Measurements from ENCODE around the gene CD63. TPM values are rescaled to one million over a fixed set of nuclear protein-coding genes. Genes with fewer than 3 reads are reported as not detected.

Gene CD63
- total and polyA plus RNA-seq, 2 experiments from 2014 or later: 1,401 to 2,624 TPM

DNA sequence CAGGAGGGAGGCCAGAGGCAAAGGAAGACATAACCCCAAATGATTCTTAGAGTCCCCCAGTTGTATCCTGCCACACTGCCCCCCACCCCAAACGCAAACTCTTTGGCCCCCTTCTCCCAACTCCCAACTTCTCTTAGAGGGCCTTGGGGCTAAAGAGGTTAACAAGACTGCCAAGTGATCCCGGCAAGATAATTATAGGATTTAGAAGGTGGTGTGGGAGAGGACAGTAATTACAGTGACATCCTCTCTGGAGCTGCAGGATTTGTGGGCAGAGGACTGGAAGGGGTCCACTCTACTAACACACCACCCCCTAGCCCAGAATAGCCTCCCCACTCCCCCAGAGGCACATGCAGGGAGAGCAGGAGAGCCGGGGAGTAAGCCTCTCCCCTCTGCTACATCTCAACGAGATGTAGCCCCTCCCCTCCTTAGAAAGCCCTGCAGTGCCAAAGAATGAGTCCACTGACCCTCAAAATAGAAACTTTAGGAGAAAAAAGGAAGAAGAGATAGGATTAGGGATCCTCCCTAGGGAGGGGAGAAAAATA, 8.8 kb upstream of the CD63 start:
- WGBS (ENCODE audit: low lambda C conversion rate, missing lambda C conversion rate): 11% methylated on average over 3 of the region's 4 CpGs
- Histone ChIP-seq H3K9me3 (ENCODE audit: low read depth) (no peaks in the 10 kb centered on the region), H3K79me2 (peaks cover 4% of the 10 kb centered on the region), H3K4me3 (no peak overlapping the region), H3K36me3 (replicated peaks; ENCODE audit: insufficient read depth, low read depth) (no peaks in the 10 kb centered on the region), H4K20me1 (ENCODE audit: insufficient read depth, poor library complexity, severe bottlenecking) (no peaks in the 10 kb centered on the region), H3K27ac (peak overlapping the region; percentile 82), H2AFZ (peak overlapping the region; percentile 66), H3K9me2 (replicated peaks; ENCODE audit: insufficient read depth) (no peaks in the 10 kb centered on the region), H3K27me3 (no peaks in the 10 kb centered on the region), H3K4me1 (ENCODE audit: insufficient read depth) (peaks cover 10% of the 10 kb centered on the region), H3K4me2 (peak overlapping the region; percentile 81)
- TF ChIP-seq EZH2phosphoT487 (IDR thresholded peaks at IDR 0.05; ENCODE audit: low read depth, severe bottlenecking, unreplicated experiment) (no peak), EZH2 (IDR thresholded peaks at IDR 0.05; ENCODE audit: borderline replicate concordance) (no peak)
- TF ChIP-seq, protein P1, sequence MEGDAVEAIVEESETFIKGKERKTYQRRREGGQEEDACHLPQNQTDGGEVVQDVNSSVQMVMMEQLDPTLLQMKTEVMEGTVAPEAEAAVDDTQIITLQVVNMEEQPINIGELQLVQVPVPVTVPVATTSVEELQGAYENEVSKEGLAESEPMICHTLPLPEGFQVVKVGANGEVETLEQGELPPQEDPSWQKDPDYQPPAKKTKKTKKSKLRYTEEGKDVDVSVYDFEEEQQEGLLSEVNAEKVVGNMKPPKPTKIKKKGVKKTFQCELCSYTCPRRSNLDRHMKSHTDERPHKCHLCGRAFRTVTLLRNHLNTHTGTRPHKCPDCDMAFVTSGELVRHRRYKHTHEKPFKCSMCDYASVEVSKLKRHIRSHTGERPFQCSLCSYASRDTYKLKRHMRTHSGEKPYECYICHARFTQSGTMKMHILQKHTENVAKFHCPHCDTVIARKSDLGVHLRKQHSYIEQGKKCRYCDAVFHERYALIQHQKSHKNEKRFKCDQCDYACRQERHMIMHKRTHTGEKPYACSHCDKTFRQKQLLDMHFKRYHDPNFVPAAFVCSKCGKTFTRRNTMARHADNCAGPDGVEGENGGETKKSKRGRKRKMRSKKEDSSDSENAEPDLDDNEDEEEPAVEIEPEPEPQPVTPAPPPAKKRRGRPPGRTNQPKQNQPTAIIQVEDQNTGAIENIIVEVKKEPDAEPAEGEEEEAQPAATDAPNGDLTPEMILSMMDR (IDR thresholded peaks at IDR 0.05; ENCODE audit: poor library complexity): no peak
- peak; percentile 32 for DNase-seq (ENCODE audit: low spot score)

DNA sequence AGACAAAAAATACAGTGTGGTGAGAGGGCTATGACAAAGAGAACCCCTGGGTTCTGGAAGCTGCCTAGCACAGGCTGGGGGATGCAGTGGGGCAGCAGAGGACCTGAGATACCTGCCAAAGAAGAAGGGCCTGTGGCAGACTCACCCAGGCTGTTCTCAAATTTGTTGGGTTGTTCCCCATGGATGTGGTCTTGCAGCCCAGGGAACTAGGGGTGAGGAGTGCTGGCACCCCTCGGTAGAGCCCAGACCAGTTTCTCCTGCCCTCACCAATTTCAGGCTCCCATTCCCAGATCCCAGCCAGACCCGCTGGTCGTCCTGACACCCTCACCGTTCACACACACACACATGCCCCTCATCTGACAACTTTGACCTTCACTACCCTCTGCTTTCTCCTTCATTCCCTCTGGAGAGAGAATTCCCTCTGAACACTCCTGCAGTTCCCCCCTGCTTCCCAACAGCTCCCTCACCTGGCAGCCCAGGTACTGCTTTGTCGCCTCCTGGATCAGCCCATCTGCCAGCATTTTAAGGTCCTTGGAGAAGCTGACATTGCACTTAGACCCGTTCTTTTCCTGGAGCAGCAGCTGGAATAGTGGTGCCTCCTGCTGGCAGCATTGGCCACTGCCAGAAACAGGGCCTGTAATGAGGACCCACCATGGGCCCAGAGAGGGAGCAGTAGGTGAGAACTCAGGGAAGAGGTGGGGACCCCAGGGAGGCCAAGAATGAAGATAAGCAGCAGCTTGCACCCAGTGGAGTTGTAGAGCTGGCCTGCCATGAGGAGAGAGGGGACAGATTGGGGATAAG, 8.2 kb upstream of the CD63 start:
- TF ChIP-seq, protein P1 (IDR thresholded peaks at IDR 0.05; ENCODE audit: poor library complexity): peak; percentile 82
- TF ChIP-seq EZH2 (IDR thresholded peaks at IDR 0.05; ENCODE audit: borderline replicate concordance): no peak
- no peak overlapping the region for H2AFZ ChIP-seq
- H3K79me2 ChIP-seq: peaks cover 10% of the 10 kb centered on the region
- WGBS (ENCODE audit: low lambda C conversion rate, missing lambda C conversion rate): 35% methylated on average over 6 of the region's 6 CpGs
- no peak overlapping the region for H3K4me3 ChIP-seq
- no peaks in the 10 kb centered on the region for H3K9me3 ChIP-seq (ENCODE audit: low read depth)
- H4K20me1 ChIP-seq (ENCODE audit: insufficient read depth, poor library complexity, severe bottlenecking): no peaks in the 10 kb centered on the region
- peak overlapping the region; percentile 82 for H3K27ac ChIP-seq
- no peaks in the 10 kb centered on the region for H3K27me3 ChIP-seq
- no peaks in the 10 kb centered on the region for H3K36me3 ChIP-seq (replicated peaks; ENCODE audit: insufficient read depth, low read depth)
- H3K4me1 ChIP-seq (ENCODE audit: insufficient read depth): peaks cover 10% of the 10 kb centered on the region
- H3K4me2 ChIP-seq: peak overlapping the region; percentile 81
- peak; percentile 88 for DNase-seq (ENCODE audit: low spot score)
- H3K9me2 ChIP-seq (replicated peaks; ENCODE audit: insufficient read depth): no peaks in the 10 kb centered on the region

DNA sequence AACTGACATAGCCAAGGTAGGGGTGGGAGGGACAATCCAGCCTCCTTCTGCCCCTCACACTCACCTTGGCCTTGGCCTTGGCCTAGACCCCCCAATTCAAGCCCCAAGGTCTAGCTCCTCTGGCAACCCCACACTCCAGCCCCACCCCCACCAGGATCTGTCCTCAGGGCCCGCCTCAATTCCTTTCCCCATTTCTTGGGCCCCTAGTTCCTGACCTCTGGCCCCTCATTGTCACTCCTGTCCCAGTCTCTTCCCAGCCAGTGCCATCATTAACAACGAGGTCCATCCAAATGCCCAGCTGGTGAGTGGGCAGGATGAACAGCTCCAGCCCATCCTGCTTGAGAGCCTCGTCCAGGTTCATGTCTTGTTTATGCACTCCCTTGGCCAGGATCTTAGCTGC, 7.3 kb upstream of the CD63 start:
- TF ChIP-seq EZH2 (IDR thresholded peaks at IDR 0.05; ENCODE audit: borderline replicate concordance) (no peak), EZH2phosphoT487 (IDR thresholded peaks at IDR 0.05; ENCODE audit: low read depth, severe bottlenecking, unreplicated experiment) (no peak)
- TF ChIP-seq, protein P1 (IDR thresholded peaks at IDR 0.05; ENCODE audit: poor library complexity): no peak
- Histone ChIP-seq H3K27ac (no peak overlapping the region), H3K4me3 (no peak overlapping the region), H3K4me2 (no peak overlapping the region), H3K36me3 (replicated peaks; ENCODE audit: insufficient read depth, low read depth) (no peaks in the 10 kb centered on the region), H4K20me1 (ENCODE audit: insufficient read depth, poor library complexity, severe bottlenecking) (no peaks in the 10 kb centered on the region), H3K79me2 (peaks cover 19% of the 10 kb centered on the region), H3K9me2 (replicated peaks; ENCODE audit: insufficient read depth) (no peaks in the 10 kb centered on the region), H2AFZ (no peak overlapping the region), H3K9me3 (ENCODE audit: low read depth) (no peaks in the 10 kb centered on the region), H3K27me3 (no peaks in the 10 kb centered on the region), H3K4me1 (ENCODE audit: insufficient read depth) (peaks cover 15% of the 10 kb centered on the region)
- DNase-seq (ENCODE audit: low spot score): no peak
- 78% methylated on average over 3 of the region's 3 CpGs for WGBS (ENCODE audit: low lambda C conversion rate, missing lambda C conversion rate)

Data from hepatocyte (in vitro differentiated cells).